Ureter (tissue), 1 donor: Measurements from ENCODE around the gene PRCP. TPM values are rescaled to one million over a fixed set of nuclear protein-coding genes. Genes with fewer than 3 reads are reported as not detected.

Experiments used
- DNase-seq: peaks from one replicate; pipeline ENCODE4 v3.0.0-alpha.2; 2020; ENCODE audit warnings: low spot score
- total RNA-seq: library from RNA; stranded (reverse); gene quantifications from one replicate; pipeline ENCODE4 v1.2.4, GENCODE V29; 2023
- donor health status: DM: yes; HTN: yes; CAD: no.

The PRCP gene
- total RNA-seq, 1 donor from 2014 or later, result 92.6 TPM

DNA sequence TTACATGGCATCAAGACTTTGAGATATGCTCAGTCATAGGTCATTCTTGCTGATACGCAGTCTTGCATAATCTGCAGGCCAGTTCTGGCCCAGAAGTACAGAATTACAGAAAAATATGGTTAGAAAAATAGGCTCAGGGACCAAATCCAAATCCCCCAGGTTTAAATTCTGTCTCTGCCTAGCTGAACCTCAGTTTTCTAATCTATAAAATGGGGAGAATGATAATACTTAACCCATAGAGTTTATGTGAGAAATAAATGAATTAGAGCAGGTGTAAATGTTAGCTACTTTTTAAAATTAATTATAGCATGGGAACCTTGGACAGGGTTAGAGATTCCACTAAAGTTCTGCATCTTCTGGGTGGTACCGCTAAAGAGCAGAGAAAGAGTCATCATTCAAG lies 114.2 kb downstream of the PRCP start:
- DNase-seq, result no peak

DNA sequence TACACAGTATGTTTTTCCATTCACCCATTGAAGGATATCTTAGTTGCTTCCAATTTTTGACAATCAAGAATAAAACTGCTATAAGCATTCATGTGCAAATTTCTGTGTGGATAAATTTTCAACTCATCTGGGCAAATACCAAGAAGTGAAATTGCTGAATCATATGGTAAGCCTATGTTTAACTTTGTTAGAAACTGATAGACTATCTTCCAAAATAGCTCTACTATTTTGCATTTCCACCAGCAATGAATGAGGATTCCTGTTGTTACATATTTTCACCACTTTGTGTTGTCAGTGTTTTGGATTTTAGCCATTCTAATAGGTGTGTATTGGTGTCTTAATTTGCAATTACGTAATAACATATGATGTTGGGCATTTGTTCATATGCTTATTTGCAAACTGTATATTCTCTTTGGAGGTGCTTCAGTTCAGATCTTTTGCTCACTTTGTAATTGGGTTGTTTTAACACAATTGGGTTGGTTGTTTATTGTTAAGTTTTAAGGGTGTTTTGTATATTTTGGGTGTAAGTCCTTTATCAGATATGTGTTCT lies 117.3 kb downstream of the PRCP start:
- no peak for DNase-seq

DNA sequence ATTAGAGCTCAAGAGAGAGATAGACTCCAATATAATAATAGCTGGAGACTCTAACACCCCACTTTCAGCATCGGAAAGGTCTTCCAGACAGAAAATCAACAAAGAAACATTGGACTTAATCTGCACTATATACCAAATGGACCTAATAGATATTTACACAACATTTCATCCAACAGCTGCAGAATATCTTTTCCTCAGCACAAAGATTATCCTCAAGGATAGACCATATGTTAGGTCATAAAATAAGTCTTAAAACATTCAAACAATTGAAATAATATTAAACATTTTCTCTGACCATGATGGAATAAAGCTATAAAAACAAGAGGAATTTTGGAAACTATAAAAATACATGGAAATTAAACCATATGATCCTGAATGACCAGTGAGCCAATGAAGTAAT lies 121.5 kb downstream of the PRCP start:
- no peak for DNase-seq

DNA sequence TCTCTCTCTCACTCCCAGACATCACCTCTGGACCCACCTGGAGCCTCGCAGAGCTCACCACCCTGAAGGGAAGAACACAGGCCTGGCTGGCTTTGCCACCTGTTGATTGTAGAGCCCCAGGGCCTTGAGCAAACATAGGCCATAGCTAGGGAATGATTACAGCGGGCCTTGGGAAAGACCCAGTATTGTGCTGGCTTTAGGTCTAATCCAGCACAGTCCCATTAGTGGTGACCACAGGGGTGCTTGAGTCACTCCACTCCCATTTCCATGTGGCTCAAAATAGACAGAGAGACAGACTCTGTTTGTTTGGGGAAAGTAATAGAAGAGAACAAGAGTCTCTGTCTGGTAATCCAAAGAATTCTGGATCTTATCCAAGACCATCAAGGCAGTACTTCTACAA lies 123.9 kb downstream of the PRCP start:
- DNase-seq, result no peak

DNA sequence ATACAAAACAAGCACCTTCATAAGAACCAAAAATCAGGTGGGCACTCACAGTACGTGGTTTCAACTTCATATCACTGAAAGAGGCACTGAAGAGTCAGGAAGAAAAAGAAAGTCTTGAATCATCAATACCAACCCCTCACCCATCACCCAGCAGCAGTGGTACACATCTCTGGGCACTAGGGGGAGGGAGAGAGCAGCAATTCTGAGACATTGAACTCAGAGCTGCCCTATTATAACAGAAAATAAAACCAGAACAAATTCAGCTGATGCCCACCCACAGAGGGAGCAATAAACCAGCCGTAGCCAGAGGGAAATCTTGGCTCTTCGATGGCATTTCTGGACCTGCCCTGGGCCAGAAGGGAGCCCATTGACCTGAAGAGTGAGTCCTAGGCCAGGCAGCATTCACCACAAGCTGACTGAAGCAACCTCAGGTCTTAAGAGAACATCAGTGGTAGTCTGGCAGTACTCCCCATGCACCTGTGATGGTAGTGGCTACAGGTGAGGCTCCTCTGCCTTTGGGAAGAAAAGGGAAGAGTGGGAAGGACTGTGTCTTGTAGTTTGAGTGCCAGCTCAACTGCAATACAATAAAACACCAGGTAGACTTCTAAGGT lies 124.4 kb downstream of the PRCP start:
- DNase-seq, result no peak

DNA sequence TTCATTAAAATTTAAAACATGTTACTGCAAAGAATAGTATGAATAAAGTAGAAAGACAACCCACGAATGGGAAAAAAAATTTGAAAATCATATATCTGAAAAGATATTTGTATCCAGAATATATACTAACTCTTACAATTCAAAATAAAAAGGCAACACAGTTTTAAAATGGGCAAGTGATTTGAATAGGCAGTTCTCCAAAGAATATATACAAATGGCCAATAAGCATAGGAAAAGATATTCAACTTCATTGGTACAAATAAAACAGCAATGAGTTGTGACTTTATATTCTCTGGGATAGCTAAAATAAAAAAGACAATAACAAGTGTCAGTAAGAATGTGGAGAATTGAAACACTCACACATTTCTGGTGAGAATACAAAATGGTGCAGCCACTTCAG lies 125.0 kb downstream of the PRCP start:
- DNase-seq, result no peak

Other genes with a start within 250 kb of the PRCP start
- gene FAM181B, start 166.6 kb downstream of the PRCP start, total RNA-seq, result 10.4 TPM
- gene DDIAS, start 1.3 kb upstream of the PRCP start, total RNA-seq, result 2.6 TPM
- 18.4 TPM for gene RAB30, start 171.5 kb upstream of the PRCP start, total RNA-seq